OCI-LY1 (cell line): ENCODE data around the gene SMIM7.

Source experiments
- H2AFZ ChIP-seq: fragments of 200-600 bp; sonication (generic), shearing (Covaris generic); 2 replicates; pipeline ENCODE4 v1.6.0; 2014; ENCODE audit warnings: antibody characterized with exemption, mild to moderate bottlenecking, low read length
- H3F3A ChIP-seq: fragments of 200-600 bp; sonication (generic), shearing (Covaris generic); 2 replicates; pipeline ENCODE4 v1.6.0; 2014; ENCODE audit warnings: mild to moderate bottlenecking, antibody characterized with exemption, low read length, moderate library complexity; ENCODE audit not compliant: insufficient read depth
- H3K27ac ChIP-seq: fragments of 200-600 bp; sonication (generic); 2 replicates; pipeline ENCODE4 v1.5.1; 2014; ENCODE audit warnings: low read length, mixed run types, mild to moderate bottlenecking, low read depth; ENCODE audit not compliant: poor library complexity, severe bottlenecking
- H3K27me3 ChIP-seq: fragments of 200-600 bp; sonication (generic); 2 replicates; pipeline ENCODE4 v1.6.0; 2014; ENCODE audit warnings: antibody characterized with exemption, mild to moderate bottlenecking, low read length, moderate library complexity; ENCODE audit not compliant: insufficient read depth
- H3K36me3 ChIP-seq: fragments of 200-600 bp; sonication (generic); 2 replicates; pipeline ENCODE4 v1.6.1; 2014; ENCODE audit warnings: mild to moderate bottlenecking, antibody characterized with exemption, low read length, moderate library complexity, mixed read lengths; ENCODE audit not compliant: insufficient read depth
- H3K4me1 ChIP-seq: fragments of 200-600 bp; sonication (generic); 2 replicates; pipeline ENCODE4 v1.5.1; 2014; ENCODE audit warnings: mild to moderate bottlenecking, low read length, moderate library complexity; ENCODE audit not compliant: insufficient read depth, severe bottlenecking
- H3K4me2 ChIP-seq: fragments of 200-600 bp; sonication (generic), shearing (Covaris generic); 2 replicates; pipeline ENCODE4 v1.6.1; 2014; ENCODE audit warnings: low read length
- H3K4me3 ChIP-seq: fragments of 200-600 bp; sonication (generic); 2 replicates; pipeline ENCODE4 v1.5.1; 2014; ENCODE audit warnings: low read length, low read depth, mild to moderate bottlenecking, mixed read lengths; ENCODE audit not compliant: poor library complexity, severe bottlenecking
- H3K79me2 ChIP-seq: fragments of 200-600 bp; shearing (Covaris generic); 2 replicates; pipeline ENCODE4 v1.6.1; 2016; ENCODE audit warnings: mixed run types, low read length, mixed read lengths; ENCODE audit not compliant: insufficient read depth
- H3K9ac ChIP-seq: fragments of 200-600 bp; sonication (generic), shearing (Covaris generic); 2 replicates; pipeline ENCODE4 v1.6.1; 2014; ENCODE audit warnings: mild to moderate bottlenecking, low read length, mixed read lengths
- H3K9me2 ChIP-seq: fragments of 200-600 bp; sonication (generic), shearing (Covaris generic); 2 replicates; pipeline ENCODE4 v1.6.1; 2014; ENCODE audit warnings: low read depth, mild to moderate bottlenecking, low read length, mixed read lengths
- H3K9me3 ChIP-seq: fragments of 200-600 bp; shearing (Covaris generic); 2 replicates; pipeline ENCODE4 v1.6.1; 2014; ENCODE audit warnings: low read length, mixed read lengths
- H4K20me1 ChIP-seq: fragments of 200-600 bp; sonication (generic), shearing (Covaris generic); 2 replicates; pipeline ENCODE4 v1.6.0; 2016; ENCODE audit warnings: mild to moderate bottlenecking, low read length; ENCODE audit not compliant: insufficient read depth
- CTCF ChIP-seq: fragments of 200-600 bp; sonication (generic), shearing (Covaris generic); IDR thresholded peaks from 2 replicates; pipeline ENCODE4 v1.5.1; 2017; ENCODE audit warnings: mild to moderate bottlenecking, antibody characterized with exemption, low read length, moderate library complexity, mixed read lengths
- EZH2 ChIP-seq: fragments of 200-600 bp; sonication (generic), shearing (Covaris generic); IDR thresholded peaks from 2 replicates; pipeline ENCODE4 v1.8.0; 2017; ENCODE audit warnings: borderline replicate concordance, mixed run types, mild to moderate bottlenecking, antibody characterized with exemption, low read length, moderate library complexity, mixed read lengths

Gene SMIM7

DNA sequence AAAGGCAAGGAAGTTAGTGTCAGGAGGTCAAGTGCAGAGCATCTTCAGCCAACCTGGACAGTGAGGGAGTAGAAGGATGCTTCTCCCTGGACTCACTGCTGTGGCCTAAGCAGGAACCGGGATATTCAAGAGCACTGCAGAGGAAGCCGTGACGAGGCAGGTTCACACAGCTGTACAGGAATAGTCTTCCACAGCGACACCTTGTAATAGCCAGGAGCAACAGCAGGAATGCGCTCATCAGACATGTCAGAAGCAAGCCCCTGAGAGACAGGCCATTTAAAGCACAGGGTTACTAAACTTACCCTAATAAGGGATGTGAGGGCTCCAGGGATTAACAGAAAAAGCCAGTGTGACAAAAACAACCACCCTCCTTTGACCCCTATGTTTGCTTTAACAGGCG is 28.5 kb downstream of the SMIM7 start:
- Histone ChIP-seq H3K27ac (peak overlapping the region; percentile 98), H3K79me2 (peaks cover 14% of the 10 kb centered on the region), H3K36me3 (peaks cover 33% of the 10 kb centered on the region)

DNA sequence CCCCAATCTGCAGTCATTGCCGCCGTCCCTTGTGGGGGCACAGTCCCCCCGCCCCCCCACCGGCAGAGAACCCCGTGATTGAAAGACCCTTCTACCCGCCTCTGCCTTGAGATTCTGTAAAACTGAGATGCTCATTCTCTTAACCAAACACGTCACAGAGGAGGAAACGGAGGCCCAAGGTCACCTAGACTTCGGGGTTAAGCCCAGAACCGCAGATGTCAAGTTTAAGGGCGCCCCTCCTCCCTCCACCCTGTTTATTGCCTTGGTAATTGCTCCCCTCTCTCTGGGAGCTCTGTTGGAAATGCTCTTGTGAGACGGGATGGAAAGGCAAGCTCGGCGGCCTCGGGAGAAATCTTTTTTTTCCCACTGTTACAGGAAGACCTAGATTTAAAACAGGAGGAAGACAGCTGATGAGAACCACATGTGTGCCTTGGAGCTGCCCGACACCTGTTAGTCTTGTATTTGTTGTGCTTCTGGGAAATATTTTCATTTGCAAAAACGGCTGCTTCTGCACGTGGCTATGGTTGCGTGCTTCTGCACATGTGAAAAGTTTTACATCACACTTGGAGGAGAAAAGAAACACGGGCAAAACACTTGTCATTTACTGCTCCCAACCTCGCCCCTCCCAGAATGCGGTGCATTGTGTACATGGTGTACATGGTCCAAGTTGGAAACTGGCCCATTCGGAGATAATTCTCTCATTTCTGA is 30.8 kb downstream of the SMIM7 start:
- no peak overlapping the region for H2AFZ ChIP-seq
- H3K4me1 ChIP-seq: peaks cover 48% of the 10 kb centered on the region
- H3K9me3 ChIP-seq: no peaks in the 10 kb centered on the region
- H3K9me2 ChIP-seq: no peaks in the 10 kb centered on the region
- H3K4me3 ChIP-seq: peak overlapping the region; percentile 98
- peaks cover 8% of the 10 kb centered on the region for H3F3A ChIP-seq
- peak overlapping the region; percentile 79 for H3K4me2 ChIP-seq
- no peaks in the 10 kb centered on the region for H4K20me1 ChIP-seq
- peak overlapping the region; percentile 98 for H3K27ac ChIP-seq
- H3K27me3 ChIP-seq: no peaks in the 10 kb centered on the region
- peaks cover 48% of the 10 kb centered on the region for H3K36me3 ChIP-seq
- peak overlapping the region; percentile 96 for H3K9ac ChIP-seq
- H3K79me2 ChIP-seq: peaks cover 37% of the 10 kb centered on the region
- TF ChIP-seq EZH2: no peak
- no peak for TF ChIP-seq CTCF

More for the DNA sequence above, 28.5 kb downstream of the SMIM7 start:
- peaks cover 8% of the 10 kb centered on the region for H3F3A ChIP-seq
- no peak overlapping the region for H3K4me3 ChIP-seq
- no peak overlapping the region for H3K9ac ChIP-seq
- TF ChIP-seq CTCF (no peak), EZH2 (no peak)
- H3K9me2 ChIP-seq: no peaks in the 10 kb centered on the region
- H3K4me1 ChIP-seq: peaks cover 24% of the 10 kb centered on the region
- no peaks in the 10 kb centered on the region for H3K27me3 ChIP-seq
- no peaks in the 10 kb centered on the region for H4K20me1 ChIP-seq
- H3K4me2 ChIP-seq: no peak overlapping the region
- H3K9me3 ChIP-seq: no peaks in the 10 kb centered on the region
- no peak overlapping the region for H2AFZ ChIP-seq

DNA sequence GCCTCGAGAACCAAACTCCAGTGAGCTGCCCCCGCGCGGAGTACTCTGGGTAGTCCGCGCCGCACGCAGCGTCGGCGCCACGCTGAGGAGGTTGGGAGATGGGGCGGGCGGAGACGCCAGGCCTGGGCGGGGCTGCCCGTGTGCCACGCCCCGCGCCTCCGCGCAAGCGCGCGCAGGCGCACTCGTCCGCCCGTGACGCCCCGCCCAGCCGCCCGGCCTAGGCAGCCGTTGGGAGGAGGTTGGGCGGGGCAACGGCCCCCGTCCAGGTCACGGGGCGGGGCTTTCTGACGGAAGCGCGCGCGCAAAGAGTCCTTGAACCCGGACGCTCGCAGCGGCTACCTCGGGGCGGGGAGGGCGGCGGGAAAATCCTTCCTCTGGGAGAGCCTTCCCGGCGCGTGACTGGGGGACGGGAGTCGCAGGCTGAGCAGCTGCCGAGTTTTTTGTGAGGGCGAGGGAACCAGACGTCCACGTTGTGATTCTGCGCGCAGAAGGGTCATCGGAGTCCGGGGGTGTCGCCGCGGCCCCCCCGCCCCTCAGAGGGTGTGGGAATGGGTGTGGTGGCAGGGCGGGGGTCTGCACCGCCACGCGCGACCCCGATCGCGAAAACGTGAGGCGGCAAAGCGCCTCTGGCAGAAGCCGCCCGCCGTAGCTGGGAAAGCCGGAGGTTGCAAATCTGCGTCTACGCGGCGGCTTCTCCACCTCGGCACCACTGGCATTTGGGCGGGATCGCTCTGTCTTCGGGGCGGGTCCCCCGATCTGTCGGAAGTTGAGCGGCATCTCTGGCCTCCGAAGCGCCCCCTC is 31.6 kb downstream of the SMIM7 start, which contains the start of gene MED26:
TSS of gene MED26 (minus strand) at position 22 of the 801 bp plus-strand sequence. CDS start 261 bp downstream, outside the sequence.
- H3F3A ChIP-seq: peaks cover 8% of the 10 kb centered on the region
- peak within 1 kb of the TSS; percentile 84 for H3K4me2 ChIP-seq
- H3K9me3 ChIP-seq: no peaks in the 10 kb centered on the region
- H3K4me3 ChIP-seq: peak within 1 kb of the TSS; percentile 98
- H3K27me3 ChIP-seq: no peaks in the 10 kb centered on the region
- peaks cover 55% of the 10 kb centered on the region for H3K4me1 ChIP-seq
- no peaks in the 10 kb centered on the region for H4K20me1 ChIP-seq
- peak within 1 kb of the TSS; percentile 98 for H3K27ac ChIP-seq
- H3K9me2 ChIP-seq: no peaks in the 10 kb centered on the region
- peaks cover 45% of the 10 kb centered on the region for H3K79me2 ChIP-seq
- H3K36me3 ChIP-seq: peaks cover 45% of the 10 kb centered on the region
- no peak for TF ChIP-seq CTCF
- TF ChIP-seq EZH2: no peak
- H2AFZ ChIP-seq: no peak within 1 kb of the TSS
- peak within 1 kb of the TSS; percentile 98 for H3K9ac ChIP-seq
